Measurements from ENCODE around the gene C16orf89.
"Not testable (repeated sequence)": the region's sequence is repeated elsewhere in the genome, so short reads cannot be mapped to it uniquely, and the experiment has no call there.

The C16orf89 gene, protein sequence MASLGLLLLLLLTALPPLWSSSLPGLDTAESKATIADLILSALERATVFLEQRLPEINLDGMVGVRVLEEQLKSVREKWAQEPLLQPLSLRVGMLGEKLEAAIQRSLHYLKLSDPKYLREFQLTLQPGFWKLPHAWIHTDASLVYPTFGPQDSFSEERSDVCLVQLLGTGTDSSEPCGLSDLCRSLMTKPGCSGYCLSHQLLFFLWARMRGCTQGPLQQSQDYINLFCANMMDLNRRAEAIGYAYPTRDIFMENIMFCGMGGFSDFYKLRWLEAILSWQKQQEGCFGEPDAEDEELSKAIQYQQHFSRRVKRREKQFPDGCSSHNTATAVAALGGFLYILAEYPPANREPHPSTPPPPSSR
- long read RNA-seq, donor 1, partial matches to known transcripts: 0 of 4 reads
- long read RNA-seq, donor 1, other reads (novel, unspliced or antisense): 0 of 4 reads
- long read RNA-seq, donor 2, partial matches to known transcripts: 0 of 3 reads
- long read RNA-seq, donor 2, other reads (novel, unspliced or antisense): 0 of 3 reads
- long read RNA-seq, donor 3: 0 reads
- long read RNA-seq, donor 4, partial matches to known transcripts: 0 of 9 reads
- long read RNA-seq, donor 4, other reads (novel, unspliced or antisense): 5 of 9 reads
- long read RNA-seq, donor 5: 0 reads
- long read RNA-seq, donor 6, partial matches to known transcripts: 0 of 1 reads
- long read RNA-seq, donor 6, other reads (novel, unspliced or antisense): 0 of 1 reads
- long read RNA-seq, donor 7: 0 reads
- long read RNA-seq, donor 8, partial matches to known transcripts: 0 of 5 reads
- long read RNA-seq, donor 8, other reads (novel, unspliced or antisense): 0 of 5 reads

DNA sequence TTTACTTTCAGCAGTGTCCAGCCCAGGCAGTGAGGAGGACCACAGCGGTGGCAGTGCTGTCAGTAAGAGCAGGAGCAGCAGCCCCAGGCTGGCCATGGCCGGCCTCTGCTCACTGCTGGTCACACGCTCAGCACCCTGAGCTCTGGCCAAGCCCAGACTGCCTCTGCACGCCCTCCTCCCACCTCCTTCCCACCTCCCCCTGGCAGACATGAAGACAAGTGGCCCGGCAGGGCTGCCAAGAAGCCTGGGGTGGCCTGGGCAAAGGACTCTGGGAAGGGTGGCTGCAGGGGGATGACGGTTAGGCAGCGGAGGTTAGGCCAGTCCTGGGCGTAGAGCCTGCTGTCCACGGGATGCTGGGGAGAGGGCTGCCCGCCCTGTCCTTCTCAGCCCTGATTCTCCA is at the start of gene C16orf89:
TSS of gene C16orf89 (minus strand) at position 144 of the 400 bp plus-strand sequence. CDS start at position 96, 48 bp downstream.
- no peak for DNase-seq

DNA sequence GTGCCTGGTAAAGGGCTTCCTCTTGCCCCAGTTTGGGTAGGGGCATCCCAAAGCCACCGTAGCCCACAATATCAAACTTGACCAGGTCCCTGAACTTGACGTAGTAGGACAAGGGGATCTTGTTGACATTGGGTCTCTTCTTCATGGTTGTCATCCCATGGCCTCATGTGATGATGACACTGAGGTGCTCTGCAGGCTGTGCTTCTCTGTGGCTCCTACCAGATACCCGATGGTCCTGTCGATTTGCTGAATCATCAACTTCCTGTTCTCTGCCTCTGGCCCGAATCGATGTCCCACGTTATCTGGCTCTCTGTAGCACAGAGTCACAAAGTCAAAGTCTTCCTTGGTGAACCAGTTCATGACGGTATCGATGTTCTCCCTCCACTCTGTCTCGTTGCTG is 45.2 kb upstream of the C16orf89 start:
- DNase-seq: not testable (repeated sequence)

DNA sequence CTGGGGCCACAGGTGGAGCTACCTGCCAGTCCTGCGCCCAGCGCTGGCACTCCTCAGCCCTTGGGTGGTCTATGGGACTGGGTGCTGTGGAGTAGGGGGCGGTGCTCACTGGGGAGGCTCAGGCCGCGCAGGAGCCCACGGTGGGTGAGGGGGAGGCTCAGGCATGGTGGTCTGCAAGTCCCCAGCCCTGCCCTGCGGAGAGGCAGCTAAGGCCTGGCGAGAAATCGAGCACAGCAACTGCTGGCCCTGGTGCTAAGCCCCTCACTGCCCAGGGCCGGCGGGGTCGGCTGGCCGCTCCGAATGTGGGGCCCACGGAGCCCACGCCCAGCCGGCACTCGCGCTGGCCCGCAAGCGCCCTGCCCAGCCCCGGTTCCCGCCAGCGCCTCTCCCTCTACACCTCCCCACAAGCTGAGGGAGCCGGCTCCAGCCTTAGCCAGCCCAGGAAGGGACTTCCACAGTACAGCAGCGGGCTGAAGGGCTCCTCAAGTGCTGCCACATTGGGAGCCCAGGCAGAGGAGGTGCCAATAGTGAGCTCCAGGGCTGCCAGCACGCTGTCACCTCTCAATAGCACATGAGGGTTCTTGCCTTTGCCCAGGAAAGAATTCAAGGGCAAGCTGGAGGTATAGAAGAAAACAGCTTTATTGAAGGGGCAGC is 42.9 kb upstream of the C16orf89 start:
- no peak for DNase-seq

DNA sequence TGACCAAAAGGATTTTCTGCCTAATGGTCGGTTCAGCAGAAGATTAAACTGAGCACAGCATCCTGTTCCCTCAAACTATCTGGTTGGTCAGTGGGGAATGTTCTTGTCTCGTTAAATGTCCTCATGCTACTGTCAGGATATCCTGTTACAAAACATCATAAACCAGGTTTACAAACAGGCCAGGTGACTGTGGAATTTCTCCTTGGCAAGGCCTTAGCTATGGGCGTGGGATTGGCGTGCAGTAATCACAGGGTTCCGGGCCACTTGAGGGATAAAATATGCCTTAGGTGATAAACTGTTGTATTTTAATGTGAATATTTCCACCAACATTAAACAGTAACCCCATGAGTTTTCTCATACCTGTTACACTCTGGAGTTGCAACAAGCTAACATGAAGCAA is 39.3 kb upstream of the C16orf89 start:
- DNase-seq: not testable (repeated sequence)

DNA sequence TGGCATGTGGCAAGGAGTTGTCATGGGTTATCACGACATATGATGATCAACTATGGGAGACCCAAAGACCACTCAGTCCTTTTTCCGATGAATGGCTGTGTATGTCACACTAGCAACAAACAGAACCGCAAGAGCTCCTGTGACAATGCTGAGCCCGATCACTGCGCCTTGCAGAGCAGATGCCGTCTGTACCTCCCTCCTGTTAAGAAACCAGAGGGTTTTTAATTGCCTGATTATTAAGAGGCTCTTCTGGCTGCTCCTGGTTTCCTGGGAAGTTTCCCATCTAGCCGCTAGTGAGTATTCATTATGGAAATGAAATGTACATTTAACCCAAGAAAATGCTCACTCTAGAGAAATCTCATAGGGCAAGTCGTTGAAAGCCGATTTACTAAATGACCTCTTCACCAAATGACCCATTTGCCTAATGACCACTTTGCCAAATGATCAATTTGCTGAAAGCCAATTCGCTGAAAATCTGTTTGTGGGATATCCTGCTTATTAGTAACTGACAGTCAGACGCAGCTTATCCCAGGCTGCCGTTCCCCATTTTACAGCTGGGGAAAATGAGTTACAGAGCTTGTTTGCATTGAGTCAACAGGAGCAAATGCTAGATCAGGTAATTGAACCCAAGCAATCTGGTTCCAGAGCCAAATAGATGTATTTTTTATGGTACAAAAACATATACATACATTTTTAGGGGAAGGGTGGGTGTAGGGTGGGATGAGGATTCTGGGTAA is 37.7 kb upstream of the C16orf89 start:
- DNase-seq: not testable (repeated sequence)

DNA sequence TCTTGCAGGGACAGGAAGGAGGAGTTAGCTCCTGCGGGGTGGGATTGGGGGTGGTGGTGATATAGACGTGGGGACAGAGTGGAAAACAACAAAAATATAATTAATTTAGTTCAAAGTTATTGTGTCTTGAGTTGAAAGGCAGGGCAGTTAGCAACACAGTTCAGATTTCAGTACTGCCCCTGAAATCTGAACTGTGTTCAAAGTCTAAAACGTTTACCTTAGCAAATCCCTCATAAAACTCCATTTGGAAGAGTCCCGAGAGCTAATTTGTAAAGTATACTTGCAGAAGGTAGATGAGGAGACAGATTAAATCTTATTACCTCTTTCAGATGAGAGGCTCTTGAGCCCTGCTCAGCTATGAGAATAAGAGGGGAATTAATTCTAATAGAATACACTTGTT is 33.4 kb upstream of the C16orf89 start:
- DNase-seq: peak; percentile 7

DNA sequence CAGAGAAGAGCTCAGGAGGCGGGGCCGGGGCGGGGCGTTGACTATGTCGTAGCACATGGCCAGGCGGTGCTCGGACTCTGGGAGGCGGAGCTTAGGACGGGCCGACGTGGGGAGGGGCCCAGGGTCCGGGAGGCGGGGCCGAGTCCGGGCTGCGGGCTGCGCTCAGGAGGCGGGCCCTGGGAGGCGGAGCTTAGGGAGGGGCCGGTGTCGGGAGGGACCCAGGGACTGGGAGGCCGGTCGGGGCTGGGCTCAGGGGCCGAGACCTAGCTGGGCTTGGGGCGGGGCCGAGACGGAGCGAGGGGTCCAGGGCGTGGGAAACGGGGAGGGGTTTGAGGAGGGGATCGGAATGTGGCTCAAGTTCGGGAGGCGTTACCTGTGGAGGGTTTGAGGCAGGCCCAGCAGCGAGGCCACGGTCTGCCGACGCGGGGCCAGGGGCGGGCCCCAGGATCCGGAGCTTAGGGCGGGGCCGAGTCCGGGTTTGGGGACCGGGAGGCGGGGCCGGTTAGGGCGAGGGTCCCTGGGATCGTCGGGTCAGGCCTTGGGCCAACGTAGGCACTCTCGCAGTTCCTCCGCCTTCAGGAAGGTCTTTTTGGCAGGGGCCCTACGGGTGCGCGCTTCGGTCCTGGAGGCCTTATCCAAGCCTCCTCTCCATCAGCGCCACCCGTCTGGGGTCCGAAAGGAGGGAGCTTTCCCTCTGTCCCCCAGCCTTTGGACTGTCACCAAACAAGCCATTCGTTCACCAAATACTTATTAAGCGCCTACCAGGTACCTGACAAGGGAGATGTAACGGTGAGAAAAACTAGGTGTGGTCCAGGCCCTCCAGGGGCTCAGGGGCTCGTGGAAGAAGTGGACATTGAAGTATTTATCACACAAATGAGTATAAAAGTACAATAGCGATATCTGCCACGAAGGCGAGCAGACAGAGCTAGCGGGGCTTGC is 32.7 kb upstream of the C16orf89 start:
- peak; percentile 83 for DNase-seq

DNA sequence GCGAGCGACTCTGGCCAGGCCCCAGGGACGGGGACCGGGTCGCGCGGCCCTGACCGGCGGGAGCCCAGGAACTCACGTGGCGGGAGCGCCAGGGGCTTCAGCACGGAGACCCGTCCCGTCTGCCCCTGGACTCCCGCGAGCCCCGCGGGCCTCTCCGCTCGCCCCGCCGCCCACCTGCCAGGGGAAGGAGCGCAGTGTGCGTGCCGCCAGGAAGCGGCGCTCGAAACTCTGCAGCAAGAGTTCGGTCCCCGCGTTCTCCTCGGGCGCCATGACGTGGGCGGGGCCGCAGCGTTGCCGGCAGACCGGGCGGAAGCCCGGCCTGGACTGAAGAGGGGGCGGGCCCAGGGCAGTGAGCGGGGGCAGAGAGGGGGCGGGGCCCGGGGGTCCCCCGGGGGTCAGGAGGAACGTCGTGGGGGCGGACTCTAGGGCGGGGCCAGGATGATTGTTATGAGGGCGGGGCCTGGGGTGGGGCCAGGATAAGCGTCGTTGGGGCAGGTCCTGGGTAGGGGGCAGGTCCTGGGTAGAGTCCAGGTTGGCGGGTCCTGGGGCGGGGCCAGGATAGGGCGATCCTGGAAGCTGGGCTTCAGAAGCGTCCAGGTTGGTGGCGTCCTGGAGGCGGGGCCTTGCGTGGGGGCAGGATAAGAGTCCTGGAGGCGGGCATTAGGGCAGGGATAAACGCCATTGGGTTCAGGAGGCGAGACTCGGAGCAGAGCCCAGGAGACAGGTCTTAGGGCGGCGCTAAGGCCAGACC is 31.9 kb upstream of the C16orf89 start, which contains the start of gene EEF2KMT:
TSS of gene EEF2KMT (minus strand) at position 326 of the 751 bp plus-strand sequence. CDS start at position 270, 56 bp downstream.
- DNase-seq: peak; percentile 89

DNA sequence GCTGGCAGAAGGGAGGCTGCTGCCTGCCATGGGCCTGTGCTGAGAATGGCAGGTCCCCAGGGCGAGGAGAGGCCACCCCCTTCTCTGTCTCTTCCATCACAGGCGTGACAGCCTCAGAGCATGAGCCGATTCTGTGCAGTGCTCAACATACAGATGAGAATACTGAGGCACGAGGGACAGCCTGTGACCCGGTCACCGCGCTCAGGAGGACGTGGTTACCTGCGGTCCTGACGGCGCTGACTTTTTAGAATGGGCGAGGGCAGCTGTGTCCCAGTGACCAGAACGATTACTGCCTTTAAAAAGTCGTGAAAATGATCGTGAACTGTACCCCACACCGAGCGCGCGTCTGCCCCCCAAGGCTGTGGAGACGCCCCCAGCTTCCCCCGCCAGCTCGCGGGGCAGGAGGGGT is 31.3 kb upstream of the C16orf89 start:
- DNase-seq: peak; percentile 44

DNA sequence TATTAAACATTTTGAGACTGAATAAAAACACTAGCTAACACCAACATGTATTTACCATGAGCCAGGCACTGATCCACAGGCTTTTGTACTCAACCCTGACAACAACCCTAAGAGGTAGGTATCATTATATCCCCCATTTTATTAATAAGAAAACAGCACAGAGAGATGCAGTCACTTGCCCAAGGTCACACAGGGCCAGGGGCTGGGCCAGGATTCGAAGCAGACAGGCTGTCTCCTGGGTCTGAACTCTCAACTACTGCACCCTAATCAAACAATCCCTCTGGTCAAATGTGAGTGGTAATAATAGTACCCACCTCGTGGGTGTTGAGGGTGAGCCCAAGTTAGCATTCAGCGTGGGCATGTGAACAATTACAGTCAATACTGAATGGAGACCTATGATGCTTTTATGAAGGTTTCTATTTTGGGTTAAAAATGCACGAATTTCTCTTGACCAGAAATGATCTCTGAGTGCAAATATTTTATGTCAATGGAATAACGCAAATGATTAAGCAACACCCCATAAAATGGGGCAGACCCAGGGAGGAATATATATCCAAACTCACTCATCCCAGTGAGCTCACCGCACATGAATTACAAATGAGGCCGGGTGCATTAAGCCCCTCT is 30.8 kb upstream of the C16orf89 start:
- DNase-seq: not testable (repeated sequence)

DNA sequence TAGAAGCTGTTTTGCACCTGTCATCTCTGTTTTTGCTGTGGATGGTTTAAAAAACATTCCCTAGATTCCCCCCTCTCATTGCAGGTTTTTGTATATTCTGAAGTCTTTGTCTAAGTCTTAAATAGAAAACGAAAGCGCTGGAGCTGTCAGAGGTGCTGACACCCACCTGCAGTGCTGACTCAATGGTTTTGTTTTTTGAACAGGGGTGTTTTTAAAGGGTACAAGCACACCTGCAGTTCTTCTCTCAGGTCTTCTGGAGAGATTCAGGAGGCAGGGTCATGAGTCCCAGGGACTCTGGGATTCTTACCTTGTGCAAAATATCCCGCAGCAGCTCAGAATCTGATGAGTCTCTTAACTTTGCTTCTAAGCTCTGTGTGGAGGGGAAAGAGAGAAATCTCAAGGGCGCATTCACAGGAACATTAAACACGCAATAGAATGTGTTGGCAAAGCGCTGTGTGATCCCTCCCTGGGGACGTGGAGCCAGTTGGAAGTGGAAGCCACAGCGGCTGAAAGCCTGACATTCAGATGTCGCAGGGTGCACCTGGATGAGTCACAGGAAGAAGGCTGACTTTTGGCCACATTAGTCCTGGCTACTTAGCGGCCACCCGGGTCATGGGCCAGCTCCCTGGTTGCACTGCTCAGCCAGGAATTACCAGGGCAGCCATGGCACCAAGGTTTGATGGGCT is 29.5 kb upstream of the C16orf89 start:
- DNase-seq: not testable (repeated sequence)

DNA sequence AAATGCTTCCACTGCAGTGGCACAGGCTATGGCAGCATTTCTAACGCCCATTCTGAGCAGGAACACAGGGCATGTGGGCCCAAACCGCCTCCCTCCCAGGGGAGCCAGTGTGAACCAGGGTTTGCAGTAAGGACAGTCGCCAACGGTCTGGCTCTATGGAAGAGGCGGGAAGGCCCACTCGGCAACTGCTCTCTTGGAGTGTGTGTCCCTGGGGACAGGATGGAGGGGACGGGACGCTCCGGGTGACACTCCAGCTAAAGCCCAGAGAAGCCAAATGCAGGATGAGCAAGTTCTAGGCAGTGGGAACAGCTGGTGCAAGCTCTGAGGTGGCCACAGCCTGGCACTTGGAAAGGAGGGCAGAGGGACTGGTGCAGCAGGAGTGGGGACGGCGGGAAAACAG is 28.0 kb upstream of the C16orf89 start:
- not testable (repeated sequence) for DNase-seq

DNA sequence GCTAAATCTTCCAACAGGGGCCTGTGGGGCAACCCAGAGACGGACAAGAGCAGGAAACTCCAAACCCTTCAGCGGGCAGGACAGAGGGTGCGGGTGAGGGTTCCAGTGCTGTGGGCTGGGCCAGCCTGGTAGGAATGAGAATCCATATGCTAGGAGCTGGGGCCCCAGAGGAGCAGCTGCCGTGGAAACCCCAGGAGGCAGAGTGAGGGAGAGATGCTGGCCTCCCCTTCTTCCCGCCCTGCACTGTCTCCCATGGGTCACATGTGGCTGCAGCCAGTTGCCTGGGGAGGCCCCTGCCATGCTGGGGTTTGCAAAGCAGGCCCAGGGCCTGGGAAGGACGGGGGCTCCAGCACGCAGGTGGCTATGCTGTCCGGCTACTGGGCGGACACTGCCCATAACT is 27.3 kb upstream of the C16orf89 start:
- DNase-seq: not testable (repeated sequence)

DNA sequence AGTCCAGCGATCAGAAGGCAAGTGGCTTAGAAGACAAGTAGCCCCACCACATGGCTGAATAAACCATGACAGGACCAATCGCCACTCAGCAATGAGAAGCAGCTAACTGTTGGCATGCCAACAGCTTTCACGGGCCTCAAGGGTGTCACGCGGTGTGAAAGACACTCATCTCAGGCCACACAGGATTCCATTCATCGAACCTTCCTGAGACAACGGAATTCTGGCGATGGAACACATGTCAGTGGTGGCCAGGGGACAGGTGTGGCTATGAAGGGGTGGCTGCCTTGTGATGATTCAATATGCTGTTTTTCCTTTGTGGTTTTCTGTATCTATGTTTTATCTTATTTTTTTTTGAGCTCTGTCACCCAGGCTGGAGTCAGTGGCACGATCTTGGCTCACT is 24.8 kb upstream of the C16orf89 start:
- not testable (repeated sequence) for DNase-seq

DNA sequence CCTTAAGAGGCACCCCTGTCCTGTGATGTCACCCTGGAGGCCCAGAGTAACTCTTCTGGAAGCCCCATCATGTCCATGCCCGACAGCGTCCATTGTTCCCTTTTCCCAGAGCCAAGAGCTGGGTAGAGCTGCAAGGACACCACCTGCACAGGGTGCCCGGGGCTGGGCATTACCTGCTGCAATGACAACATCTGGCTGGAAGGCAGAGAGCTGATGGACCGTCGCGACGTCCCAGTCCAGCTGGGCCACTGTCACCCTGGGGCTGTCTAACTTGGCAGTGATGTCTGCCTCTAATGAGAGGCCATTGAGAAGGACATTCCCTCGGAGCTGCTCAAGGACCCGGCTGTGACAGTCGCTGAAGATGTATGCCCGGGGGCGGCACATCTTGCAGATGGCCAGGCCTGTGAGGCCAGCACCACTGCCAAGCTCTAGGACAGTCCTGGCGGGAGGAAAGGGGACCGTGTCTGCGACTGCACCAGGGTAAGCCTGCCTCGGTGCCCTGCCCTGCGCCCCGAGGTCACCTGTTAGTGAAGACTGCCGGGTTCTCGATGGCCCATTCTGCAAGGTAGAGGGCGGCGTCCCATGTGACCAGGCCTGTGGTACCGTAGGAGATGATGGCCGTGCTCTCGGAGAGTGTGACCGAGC is 24.3 kb upstream of the C16orf89 start:
- not testable (repeated sequence) for DNase-seq

DNA sequence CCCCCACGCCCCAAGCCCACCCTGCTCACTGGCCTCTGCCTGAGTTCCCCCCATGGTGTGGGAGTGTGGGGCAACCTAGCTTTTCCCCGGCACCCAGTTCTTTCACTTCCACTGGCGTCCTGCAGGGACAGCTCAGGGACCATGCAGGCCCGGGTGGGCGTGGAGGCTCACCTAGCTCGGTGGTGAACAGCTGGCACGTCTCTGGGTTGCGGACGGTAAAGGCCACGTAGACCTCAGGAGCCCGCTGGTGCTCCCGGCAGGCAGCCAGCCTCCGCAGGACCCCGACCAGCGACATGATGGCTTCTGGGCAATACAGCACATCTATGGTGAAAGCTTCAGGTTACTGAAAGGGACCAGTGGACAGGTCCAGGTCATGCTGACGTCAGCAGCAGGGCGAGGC is 23.2 kb upstream of the C16orf89 start:
- not testable (repeated sequence) for DNase-seq

DNA sequence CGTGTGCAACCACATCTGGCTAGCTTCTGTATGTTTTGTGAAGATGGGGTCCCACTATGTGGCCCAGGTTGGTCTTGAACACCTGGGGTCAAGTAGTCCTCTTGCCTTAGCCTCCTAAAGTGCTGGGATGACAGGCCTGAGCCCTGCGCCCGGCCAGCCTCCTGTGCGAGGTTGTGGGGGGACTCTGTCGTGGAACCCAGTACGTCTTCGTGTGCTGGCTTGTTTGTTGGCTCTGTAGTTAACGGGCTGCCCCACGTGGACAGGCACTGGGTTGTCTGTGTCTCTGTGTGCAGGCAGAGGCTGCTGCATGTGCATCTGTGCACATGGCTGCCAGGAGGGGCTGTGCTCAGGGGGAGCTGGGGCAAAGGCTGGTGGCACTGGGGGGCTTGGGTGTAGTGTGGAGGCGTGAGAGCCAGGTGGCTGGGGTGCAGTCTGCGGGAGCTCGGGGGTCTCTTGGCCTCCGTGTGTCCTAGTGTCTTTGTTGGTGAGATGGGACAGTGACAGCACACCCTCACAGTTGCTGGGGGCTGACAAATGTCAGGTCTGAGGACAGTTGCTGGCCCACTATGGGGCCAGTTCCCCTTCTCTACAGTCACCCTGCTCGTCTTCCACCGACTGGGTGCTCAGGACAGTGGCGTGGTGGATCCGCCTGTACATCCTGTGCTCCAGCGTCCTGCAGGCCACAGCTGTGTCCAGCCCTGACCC is 22.5 kb upstream of the C16orf89 start:
- not testable (repeated sequence) for DNase-seq

DNA sequence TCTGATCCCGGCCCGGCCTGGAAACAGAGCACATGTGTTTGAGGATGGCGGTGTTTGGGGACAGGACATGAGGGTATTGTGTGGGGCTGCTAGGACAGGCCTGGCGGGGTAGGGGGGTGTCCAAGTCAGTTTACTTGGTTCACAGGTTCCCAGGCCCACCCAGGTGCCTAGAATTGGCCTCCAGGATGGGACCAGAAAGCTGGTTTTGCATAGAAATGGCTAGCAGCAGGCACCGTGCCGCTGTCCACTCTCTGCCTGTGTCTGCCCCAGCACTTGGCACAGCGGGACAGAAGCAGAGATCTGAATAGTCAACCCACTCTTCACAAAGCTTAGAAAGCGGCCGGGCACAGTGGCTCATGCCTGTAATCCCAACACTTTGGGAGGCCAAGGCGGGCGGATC is 20.0 kb upstream of the C16orf89 start:
- not testable (repeated sequence) for DNase-seq

All from right kidney (tissue), 9 donors.